ENCODE data around the gene SGSH.
A peak's percentile ranks its signal among the peaks of the same experiment; 100 is the strongest.
"Not testable (repeated sequence)": the region's sequence is repeated elsewhere in the genome, so short reads cannot be mapped to it uniquely, and the experiment has no call there.

Gene SGSH

DNA sequence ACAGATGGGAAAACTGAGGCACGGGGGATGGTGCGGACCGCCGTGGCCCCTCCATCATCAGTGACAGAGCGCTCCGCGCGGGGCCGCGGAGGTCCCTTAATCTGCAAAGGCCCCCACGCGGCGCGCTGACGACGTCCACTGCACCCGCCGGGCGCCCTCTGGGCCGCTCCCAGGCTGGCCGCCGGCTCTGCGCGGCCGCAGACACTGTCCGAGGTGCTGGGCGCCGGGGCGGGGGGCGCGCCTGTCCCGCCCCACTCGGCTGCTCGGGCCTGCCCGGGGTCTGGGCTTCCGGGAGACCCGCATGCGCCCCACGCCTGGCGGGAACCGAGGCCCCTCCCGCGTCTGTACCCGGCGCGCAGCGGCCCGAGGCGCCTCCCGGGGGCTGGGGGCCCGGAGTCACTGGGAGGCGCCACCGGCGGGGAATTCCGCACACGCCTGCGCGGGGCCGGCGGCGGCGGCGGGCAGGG, 40.0 kb upstream of the SGSH start:
- intact Hi-C loops (cut with micrococcal nuclease): loop anchor here (1.0 to 5.0 kb wide), 2 partner anchors 40 to 113 kb away; partner anchors contain the start of genes EIF4A3, SGSH and SLC26A11

GRCh38 chr17:80259457-80260068, 39.4 kb upstream of the SGSH start:
- Mint-ChIP-seq H3K4me3 (peak overlapping the region; percentile 96), H3K9me3 (no peaks in the 10 kb centered on the region), H3K27ac (peak overlapping the region; percentile 99), H3K27me3 (no peaks in the 10 kb centered on the region), H3K36me3 (ENCODE audit: low read depth) (peaks cover 32% of the 10 kb centered on the region), H3K4me1 (ENCODE audit: low read depth) (peaks cover 81% of the 10 kb centered on the region)
- intact Hi-C loops (cut with micrococcal nuclease): loop anchor here (1.0 to 10.0 kb wide), 3 partner anchors 39 to 175 kb away; partner anchors contain the start of genes EIF4A3, SGSH and SLC26A11

More for the DNA sequence above, 40.0 kb upstream of the SGSH start:
- no peaks in the 10 kb centered on the region for H3K27me3 Mint-ChIP-seq
- peak overlapping the region; percentile 96 for H3K4me3 Mint-ChIP-seq
- peaks cover 38% of the 10 kb centered on the region for H3K36me3 Mint-ChIP-seq (ENCODE audit: low read depth)
- no peaks in the 10 kb centered on the region for H3K9me3 Mint-ChIP-seq
- peaks cover 81% of the 10 kb centered on the region for H3K4me1 Mint-ChIP-seq (ENCODE audit: low read depth)
- peak overlapping the region; percentile 99 for H3K27ac Mint-ChIP-seq

GRCh38 chr17:80258296-80258695, 38.2 kb upstream of the SGSH start:
- H3K4me3 Mint-ChIP-seq, H3K9me3 Mint-ChIP-seq, H3K27me3 Mint-ChIP-seq: not testable (repeated sequence)
- Mint-ChIP-seq H3K27ac (peak overlapping the region; percentile 99), H3K4me1 (ENCODE audit: low read depth) (peaks cover 82% of the 10 kb centered on the region), H3K36me3 (ENCODE audit: low read depth) (peaks cover 32% of the 10 kb centered on the region)
- intact Hi-C loops (cut with micrococcal nuclease): loop anchor here (10.0 kb wide), 1 partner anchor 173 kb away; no protein-coding TSS in a partner anchor

GRCh38 chr17:80257716-80258213, 37.6 kb upstream of the SGSH start:
- intact Hi-C loops (cut with micrococcal nuclease): loop anchor here (10.0 kb wide), 1 partner anchor 173 kb away; no protein-coding TSS in a partner anchor
- Mint-ChIP-seq H3K36me3 (ENCODE audit: low read depth) (peaks cover 35% of the 10 kb centered on the region), H3K4me1 (ENCODE audit: low read depth) (peaks cover 80% of the 10 kb centered on the region), H3K27ac (peak overlapping the region; percentile 99), H3K4me3 (no peak overlapping the region), H3K27me3 (no peaks in the 10 kb centered on the region), H3K9me3 (no peaks in the 10 kb centered on the region)

DNA sequence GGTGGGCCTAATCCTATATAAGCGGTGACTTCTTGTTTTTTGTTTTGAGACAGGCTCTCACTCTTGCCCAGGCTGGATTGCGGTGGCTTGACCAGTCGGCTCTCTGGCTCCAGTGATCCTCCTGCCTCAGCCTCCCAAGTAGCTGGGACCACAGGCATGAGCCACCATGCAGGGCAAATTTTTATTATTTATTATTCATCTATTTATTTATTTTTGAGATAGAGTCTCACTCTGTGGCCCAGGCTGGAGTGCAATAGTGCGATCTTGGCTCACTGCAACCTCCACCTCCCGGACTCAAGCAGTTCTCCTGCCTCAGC, 35.9 kb upstream of the SGSH start:
- no peaks in the 10 kb centered on the region for H3K27me3 Mint-ChIP-seq
- H3K36me3 Mint-ChIP-seq (ENCODE audit: low read depth): peaks cover 39% of the 10 kb centered on the region
- H3K4me1 Mint-ChIP-seq (ENCODE audit: low read depth): peaks cover 76% of the 10 kb centered on the region
- H3K4me3 Mint-ChIP-seq: no peak overlapping the region
- H3K27ac Mint-ChIP-seq: peak overlapping the region; percentile 99
- no peaks in the 10 kb centered on the region for H3K9me3 Mint-ChIP-seq
- intact Hi-C loops (cut with micrococcal nuclease): loop anchor here (10.0 kb wide), 1 partner anchor 171 kb away; no protein-coding TSS in a partner anchor

GRCh38 chr17:80254396-80255251, 34.5 kb upstream of the SGSH start:
- intact Hi-C loops (cut with micrococcal nuclease): loop anchor here (5.0 to 10.0 kb wide), 3 partner anchors 37 to 170 kb away; no protein-coding TSS in a partner anchor
- no peaks in the 10 kb centered on the region for H3K9me3 Mint-ChIP-seq
- peak overlapping the region; percentile 51 for H3K4me3 Mint-ChIP-seq
- peak overlapping the region; percentile 99 for H3K27ac Mint-ChIP-seq
- peaks cover 72% of the 10 kb centered on the region for H3K4me1 Mint-ChIP-seq (ENCODE audit: low read depth)
- peaks cover 49% of the 10 kb centered on the region for H3K36me3 Mint-ChIP-seq (ENCODE audit: low read depth)
- no peaks in the 10 kb centered on the region for H3K27me3 Mint-ChIP-seq

DNA sequence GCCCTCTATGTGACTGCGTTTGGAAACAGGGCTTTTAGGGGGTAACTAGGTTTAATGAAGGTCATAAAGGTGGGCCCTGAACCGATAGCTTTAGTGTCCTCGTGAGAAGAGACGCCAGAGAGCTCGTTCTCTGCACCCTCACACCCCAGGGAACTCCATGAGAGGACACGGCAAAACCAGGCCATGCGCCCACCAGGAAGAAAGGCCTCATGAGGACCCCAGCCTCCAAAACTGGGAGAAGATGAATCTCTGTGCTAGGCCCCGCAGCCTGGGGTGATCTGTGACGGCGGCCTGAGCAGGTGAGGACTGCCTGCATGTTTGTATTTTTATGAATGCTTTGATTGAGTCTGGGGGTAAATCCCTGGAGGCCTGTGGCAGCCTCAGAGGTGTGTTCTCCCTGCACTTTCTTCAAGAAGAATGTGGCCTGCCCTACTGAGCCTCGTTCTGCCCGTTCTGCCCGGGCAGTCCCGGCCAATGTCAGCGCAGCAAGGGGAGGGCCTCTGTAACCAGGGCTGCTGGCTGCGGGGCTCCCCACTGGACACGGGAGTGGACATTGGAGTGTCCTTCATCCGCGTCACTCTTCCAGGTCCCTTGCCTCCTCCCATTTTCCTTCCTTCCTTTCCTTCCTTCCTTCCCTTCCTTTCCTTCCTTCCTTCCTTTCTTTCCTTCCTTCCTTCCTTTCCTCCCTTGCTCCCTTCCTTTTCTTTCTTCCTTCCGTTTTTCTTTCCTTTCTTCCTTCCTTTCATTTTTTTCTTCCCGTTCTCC, 33.7 kb upstream of the SGSH start:
- no peaks in the 10 kb centered on the region for H3K27me3 Mint-ChIP-seq
- no peaks in the 10 kb centered on the region for H3K9me3 Mint-ChIP-seq
- peak overlapping the region; percentile 99 for H3K27ac Mint-ChIP-seq
- H3K4me1 Mint-ChIP-seq (ENCODE audit: low read depth): peaks cover 66% of the 10 kb centered on the region
- intact Hi-C loops (cut with micrococcal nuclease): loop anchor here (5.0 to 10.0 kb wide), 3 partner anchors 37 to 169 kb away; no protein-coding TSS in a partner anchor
- peak overlapping the region; percentile 51 for H3K4me3 Mint-ChIP-seq
- peaks cover 56% of the 10 kb centered on the region for H3K36me3 Mint-ChIP-seq (ENCODE audit: low read depth)

- intact Hi-C loops (cut with micrococcal nuclease): loop anchor here (5.0 to 10.0 kb wide), 3 partner anchors 36 to 168 kb away; no protein-coding TSS in a partner anchor
- H3K27me3 Mint-ChIP-seq: no peaks in the 10 kb centered on the region
- peaks cover 65% of the 10 kb centered on the region for H3K36me3 Mint-ChIP-seq (ENCODE audit: low read depth)
- no peaks in the 10 kb centered on the region for H3K9me3 Mint-ChIP-seq
- no peak overlapping the region for H3K4me3 Mint-ChIP-seq
- H3K4me1 Mint-ChIP-seq (ENCODE audit: low read depth): peaks cover 57% of the 10 kb centered on the region
- H3K27ac Mint-ChIP-seq: peak overlapping the region; percentile 69
Measured at GRCh38 chr17:80252871-80253270, 32.7 kb upstream of the SGSH start.

DNA sequence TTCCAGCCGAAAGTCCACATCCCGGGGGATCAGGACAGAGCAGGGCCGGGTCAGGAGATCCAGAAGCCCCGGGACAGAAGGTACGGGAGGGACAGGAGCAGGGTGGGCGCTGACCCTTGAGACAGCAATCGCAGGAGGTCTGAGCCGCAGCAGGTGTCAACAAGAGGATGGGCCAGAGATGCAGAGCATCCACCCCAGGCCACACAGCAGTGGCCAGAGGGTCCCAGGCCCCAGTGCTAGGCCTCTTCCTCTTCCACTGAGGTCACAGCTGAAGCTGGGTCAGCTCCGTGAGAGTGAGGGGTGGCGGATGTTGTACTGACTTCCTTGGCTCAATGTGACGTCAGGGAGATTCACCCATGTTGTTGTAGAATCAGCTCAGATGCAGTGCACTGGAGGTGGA, 31.8 kb upstream of the SGSH start:
- Mint-ChIP-seq H3K36me3 (ENCODE audit: low read depth) (peaks cover 74% of the 10 kb centered on the region), H3K9me3 (no peaks in the 10 kb centered on the region), H3K4me1 (ENCODE audit: low read depth) (peaks cover 51% of the 10 kb centered on the region), H3K27me3 (no peaks in the 10 kb centered on the region), H3K4me3 (no peak overlapping the region), H3K27ac (peak overlapping the region; percentile 69)
- intact Hi-C loops (cut with micrococcal nuclease): loop anchor here (5.0 to 10.0 kb wide), 3 partner anchors 35 to 167 kb away; no protein-coding TSS in a partner anchor

DNA sequence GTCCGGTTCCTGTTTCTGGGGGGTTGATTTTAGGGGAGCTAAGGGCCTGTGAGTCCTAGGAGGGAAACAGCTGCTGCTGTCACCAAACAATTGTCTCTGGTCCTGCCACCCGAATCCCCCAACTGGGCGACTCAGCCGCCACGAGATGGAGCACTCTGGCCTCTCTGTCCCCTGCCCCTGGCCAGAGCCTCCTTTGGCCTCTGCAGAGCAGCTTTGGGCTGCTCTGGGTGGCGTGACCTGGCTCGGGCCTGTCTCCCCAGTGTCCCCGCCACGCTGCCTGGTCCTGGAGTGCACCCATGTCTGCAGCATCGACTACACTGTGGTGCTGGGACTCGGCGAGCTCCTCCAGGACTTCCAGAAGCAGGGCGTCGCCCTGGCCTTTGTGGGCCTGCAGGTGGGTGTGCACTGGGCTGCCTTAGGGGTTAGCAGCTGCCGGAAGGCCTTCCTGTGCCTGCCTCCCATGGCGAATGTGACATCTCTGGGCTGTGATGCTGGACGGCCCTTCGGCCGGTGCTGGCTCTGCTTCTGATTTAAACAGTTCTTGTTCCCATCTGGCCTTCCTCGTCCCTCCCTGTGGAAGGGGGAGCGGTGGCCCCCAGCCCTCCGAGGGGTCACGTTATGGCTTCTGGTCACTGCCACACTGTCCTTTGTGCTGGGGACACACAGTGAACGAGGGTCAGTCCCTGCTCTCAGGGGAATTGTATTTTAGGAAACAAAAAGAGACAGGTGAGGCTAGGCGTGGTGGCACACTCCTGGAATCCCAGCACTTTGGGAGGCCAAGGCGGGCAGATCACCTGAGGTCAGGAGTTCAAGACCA, 29.0 kb upstream of the SGSH start:
- H3K4me3 Mint-ChIP-seq: no peak overlapping the region
- intact Hi-C loops (cut with micrococcal nuclease): no loop called here
- no peaks in the 10 kb centered on the region for H3K9me3 Mint-ChIP-seq
- H3K27ac Mint-ChIP-seq: peak overlapping the region; percentile 47
- H3K4me1 Mint-ChIP-seq (ENCODE audit: low read depth): peaks cover 23% of the 10 kb centered on the region
- H3K36me3 Mint-ChIP-seq (ENCODE audit: low read depth): peaks cover 98% of the 10 kb centered on the region
- peaks cover 5% of the 10 kb centered on the region for H3K27me3 Mint-ChIP-seq

- H3K4me3 Mint-ChIP-seq: no peak overlapping the region
- peaks cover 5% of the 10 kb centered on the region for H3K27me3 Mint-ChIP-seq
- peaks cover 99% of the 10 kb centered on the region for H3K36me3 Mint-ChIP-seq (ENCODE audit: low read depth)
- H3K4me1 Mint-ChIP-seq (ENCODE audit: low read depth): peaks cover 15% of the 10 kb centered on the region
- intact Hi-C loops (cut with micrococcal nuclease): no loop called here
- no peaks in the 10 kb centered on the region for H3K9me3 Mint-ChIP-seq
- H3K27ac Mint-ChIP-seq: peak overlapping the region; percentile 47
Measured at GRCh38 chr17:80248001-80248893, 28.1 kb upstream of the SGSH start.

DNA sequence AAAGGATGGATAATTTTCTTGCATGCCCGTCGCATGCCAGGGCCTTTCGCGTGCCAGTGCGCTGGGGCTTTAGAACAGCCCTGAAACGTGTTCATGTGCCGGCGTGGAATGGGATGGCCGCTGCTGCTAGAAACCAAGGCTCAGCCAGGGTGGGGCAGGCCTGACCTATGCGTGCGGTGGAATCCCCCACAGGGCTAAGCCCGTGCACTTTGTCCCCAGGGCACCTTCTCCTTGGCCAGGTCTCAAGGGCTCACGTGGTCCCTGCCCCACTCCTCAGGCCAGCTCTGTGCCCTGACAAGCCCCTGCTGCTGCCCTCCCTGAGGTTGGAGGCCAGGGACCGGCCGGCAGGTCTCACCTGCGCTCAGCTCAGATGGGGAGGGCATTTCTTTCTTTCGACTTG, 27.4 kb upstream of the SGSH start:
- peaks cover 11% of the 10 kb centered on the region for H3K4me1 Mint-ChIP-seq (ENCODE audit: low read depth)
- H3K27ac Mint-ChIP-seq: no peak overlapping the region
- no peak overlapping the region for H3K4me3 Mint-ChIP-seq
- H3K36me3 Mint-ChIP-seq (ENCODE audit: low read depth): peaks cover 100% of the 10 kb centered on the region
- peaks cover 5% of the 10 kb centered on the region for H3K27me3 Mint-ChIP-seq
- H3K9me3 Mint-ChIP-seq: no peaks in the 10 kb centered on the region
- intact Hi-C loops (cut with micrococcal nuclease): no loop called here
